Epithelial cell of esophagus (primary cell): ENCODE data around the gene YBX2.

Experiments used
- DNase-seq: peaks from one replicate; pipeline ENCODE4 v3.0.0; 2010; ENCODE audit warnings: low read depth
- H3K4me3 ChIP-seq: 2 replicates; pipeline ENCODE4 v1.5.1; 2011; ENCODE audit warnings: mild to moderate bottlenecking, low read length, control low read depth
- TF ChIP-seq, protein P1 (sequence below): IDR thresholded peaks from 2 replicates; pipeline ENCODE4 v1.5.1; 2011; ENCODE audit warnings: low read depth, mild to moderate bottlenecking, low read length, control low read depth, inconsistent platforms; ENCODE audit not compliant: insufficient read depth; ENCODE audit errors: missing control alignments

YBX2 gene

DNA sequence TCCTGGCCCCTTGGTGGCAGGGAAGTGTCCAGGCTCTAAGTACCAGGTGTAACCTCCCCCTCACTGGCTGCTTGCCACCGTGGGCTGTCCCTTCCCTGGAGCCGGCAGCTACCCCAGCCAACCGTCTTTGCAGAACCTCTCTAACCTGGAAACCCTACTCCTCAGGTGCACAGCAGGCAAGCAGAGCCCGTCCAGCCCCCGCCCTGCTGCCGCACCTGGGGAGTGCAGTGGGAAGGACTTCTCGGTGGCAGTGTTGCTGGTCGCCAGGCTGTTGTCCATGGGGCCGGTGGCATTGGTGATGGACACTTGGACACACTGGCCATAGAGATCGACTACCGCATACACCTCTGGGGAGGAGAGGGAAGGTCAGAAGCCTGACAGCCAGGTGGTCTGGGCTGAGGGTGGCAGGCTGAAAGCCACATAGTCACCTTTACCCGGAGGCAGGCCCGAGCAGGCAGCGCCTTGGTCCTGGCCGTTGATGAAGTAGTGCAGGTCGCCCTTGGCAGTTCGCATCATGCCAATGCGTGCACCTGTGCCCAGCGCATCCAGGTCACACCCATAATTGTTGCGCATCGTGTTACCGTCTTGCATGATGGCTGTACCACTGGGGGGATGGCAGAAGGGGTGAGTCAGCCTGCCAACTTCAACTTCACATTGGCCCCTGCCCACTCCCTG is 28.2 kb upstream of the YBX2 start:
- TF ChIP-seq, protein P1, sequence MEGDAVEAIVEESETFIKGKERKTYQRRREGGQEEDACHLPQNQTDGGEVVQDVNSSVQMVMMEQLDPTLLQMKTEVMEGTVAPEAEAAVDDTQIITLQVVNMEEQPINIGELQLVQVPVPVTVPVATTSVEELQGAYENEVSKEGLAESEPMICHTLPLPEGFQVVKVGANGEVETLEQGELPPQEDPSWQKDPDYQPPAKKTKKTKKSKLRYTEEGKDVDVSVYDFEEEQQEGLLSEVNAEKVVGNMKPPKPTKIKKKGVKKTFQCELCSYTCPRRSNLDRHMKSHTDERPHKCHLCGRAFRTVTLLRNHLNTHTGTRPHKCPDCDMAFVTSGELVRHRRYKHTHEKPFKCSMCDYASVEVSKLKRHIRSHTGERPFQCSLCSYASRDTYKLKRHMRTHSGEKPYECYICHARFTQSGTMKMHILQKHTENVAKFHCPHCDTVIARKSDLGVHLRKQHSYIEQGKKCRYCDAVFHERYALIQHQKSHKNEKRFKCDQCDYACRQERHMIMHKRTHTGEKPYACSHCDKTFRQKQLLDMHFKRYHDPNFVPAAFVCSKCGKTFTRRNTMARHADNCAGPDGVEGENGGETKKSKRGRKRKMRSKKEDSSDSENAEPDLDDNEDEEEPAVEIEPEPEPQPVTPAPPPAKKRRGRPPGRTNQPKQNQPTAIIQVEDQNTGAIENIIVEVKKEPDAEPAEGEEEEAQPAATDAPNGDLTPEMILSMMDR: no peak
- DNase-seq: no peak
- no peak overlapping the region for H3K4me3 ChIP-seq

DNA sequence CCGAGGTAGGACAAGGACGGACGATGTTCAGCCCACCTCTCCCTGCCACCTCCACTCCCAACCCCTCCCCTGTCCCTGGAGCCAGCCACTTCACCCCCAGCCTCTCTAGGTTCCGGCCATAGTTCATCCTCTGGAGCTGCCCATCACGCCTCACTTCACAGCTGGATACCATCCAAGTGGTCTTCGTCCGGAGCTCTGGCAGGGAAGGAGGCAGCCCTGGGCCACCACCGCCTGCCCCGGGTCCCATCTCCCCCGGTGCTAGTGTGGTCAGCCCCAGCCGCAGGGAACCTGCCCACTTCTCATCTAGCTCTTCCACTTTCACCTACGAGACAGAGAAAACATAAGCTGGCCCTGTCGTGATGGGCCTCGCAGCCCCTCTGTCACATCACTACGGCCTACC is 27.0 kb upstream of the YBX2 start:
- TF ChIP-seq, protein P1: no peak
- no peak overlapping the region for H3K4me3 ChIP-seq
- DNase-seq: no peak

DNA sequence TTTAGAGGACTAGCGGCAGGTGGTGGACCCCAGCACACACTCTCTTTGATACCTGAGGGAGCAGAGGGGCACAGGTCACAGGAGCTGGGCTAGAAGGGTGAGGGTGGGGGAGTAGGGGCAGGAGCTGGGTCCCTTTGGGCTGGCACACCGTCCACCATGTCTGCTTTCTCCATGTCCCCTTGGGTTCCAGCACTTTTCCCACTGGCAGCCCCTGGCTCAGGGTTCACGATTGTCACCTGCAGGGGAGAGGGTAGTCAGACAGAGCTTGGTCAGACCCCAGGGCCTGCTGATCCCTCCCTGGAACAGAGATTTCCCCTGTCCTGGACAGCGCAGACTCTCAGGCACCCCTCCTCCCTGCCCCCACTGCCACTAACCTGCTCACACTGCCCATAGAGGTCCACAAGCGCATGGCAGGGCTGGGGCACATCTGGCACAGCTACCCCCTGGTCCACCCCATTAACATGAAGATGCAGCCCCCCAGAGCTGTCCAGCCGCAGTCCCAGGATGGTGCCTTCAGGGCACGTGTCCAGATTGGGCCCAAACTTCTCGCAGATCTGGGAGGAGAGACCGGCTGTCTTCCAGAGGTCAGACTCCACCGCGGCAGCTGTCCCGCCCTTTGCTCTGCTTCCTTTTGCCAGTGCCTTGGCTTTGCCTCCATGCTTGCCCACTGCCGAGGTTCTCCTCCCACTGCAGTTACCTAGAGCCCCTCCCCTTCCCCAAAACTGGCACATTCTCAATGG is 23.9 kb upstream of the YBX2 start:
- H3K4me3 ChIP-seq: no peak overlapping the region
- TF ChIP-seq, protein P1: no peak
- no peak for DNase-seq

DNA sequence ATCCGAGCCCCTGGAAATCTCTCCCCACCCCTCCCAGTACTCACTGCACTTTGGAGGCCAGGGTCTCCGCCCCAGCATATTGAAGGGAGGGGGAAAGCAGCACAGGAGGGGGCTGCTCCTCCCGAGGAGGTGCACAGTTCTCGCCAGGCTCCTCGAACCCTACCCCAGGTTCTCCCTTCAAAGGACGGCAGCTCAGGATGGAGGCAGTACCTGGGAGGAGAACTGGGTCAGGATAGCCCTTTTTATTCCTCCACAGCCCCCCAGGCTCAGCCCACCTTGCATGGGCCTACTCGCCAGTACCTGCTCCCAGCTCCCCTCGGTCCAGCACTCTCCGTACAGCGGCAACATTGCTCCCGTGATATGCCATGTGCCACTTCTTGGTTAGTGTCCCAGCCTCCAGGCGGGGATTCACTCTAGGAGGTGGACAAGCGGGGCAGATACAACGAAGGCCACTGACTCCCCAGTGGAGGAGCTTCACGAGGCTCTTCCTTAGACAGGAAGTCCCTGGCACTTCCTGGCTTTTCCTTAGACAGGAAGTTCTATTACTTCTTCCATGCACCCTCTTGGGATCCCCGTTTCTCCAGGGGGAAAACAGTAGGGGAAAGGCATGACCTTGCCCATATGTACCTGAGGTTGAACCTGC is 22.8 kb upstream of the YBX2 start:
- DNase-seq: no peak
- TF ChIP-seq, protein P1: no peak
- no peak overlapping the region for H3K4me3 ChIP-seq

DNA sequence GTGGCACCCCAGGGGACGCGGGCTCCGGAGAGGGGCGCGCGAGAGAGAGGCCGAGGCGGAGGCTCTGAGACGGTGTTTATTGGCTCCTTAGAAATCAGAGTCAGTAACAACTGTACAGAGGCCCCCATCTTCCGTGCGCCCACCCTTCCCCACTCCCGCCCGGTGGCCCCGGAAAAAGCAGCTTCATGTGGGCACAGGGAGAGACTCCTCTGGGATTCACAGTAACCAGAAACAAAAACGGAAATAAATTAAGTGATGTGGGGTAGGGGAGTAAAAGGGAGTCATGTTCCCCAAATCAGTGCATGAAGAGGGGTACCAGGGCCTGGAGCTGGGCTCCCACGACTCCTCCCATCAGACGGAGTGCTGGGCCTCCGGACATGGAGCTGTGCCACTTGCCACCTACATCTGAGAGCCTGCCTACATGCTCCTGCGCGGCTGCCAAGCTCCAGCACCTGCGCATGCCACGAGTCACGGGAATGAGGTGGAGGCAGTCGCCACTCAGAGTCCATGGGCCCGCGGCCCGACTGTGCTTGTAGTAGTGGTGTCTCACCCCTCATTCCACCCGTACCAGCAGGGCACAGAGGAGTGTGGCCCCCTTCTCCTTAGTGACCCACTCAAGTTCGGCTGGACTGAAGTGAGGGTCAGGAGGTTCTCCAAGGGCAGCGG is 21.3 kb upstream of the YBX2 start:
- H3K4me3 ChIP-seq: peak overlapping the region; percentile 75
- TF ChIP-seq, protein P1: no peak
- no peak for DNase-seq

DNA sequence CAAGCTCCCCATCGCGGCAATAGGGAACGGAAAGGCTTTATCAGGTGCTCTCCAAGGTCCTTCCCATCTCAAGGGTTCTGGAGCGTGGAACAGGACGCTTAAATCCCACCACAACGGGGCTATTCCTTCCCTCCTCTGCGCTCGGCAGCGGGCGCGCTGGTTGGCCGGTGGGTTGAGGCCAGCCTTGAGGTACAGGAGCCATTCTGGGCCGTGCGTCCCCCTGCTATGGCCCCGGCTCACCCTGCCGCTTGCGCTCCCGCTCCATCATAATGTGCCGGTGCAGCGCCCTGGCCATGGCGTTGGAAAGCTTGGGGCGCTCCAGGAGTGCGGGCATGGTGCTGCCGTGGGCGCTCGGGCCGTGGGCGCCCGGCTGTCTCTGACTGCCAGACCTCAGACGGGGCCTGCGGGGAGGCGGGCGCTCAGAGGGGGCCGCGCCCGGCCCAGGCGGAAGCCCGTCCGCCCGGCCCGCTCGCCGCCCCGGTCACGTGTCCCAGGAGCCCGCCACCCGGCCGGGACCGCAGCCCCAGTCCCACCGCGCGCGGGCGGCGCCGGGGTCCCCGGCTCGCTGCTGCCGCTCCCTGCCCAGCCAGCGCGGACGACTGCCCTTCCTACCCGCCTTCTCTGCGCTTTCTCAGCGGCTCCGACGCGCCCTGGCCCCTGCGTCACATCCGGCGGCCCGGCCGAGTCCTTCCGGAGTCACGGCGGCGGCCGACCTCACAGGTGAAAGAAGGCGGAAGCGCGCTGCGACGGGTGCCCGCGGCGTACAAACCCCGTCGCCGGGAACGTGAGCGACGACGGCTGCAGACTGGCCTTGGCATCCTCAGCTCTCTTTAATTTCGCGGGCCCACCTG is 20.5 kb upstream of the YBX2 start, which contains the start of gene GPS2:
Gene GPS2, minus strand, starts transcription at position 642 of the 851 bp plus-strand sequence. Its CDS starts 308 bp downstream, at position 334.
- peak; percentile 93 for DNase-seq
- H3K4me3 ChIP-seq: peak within 1 kb of the TSS; percentile 75
- TF ChIP-seq, protein P1: no peak
